GM18511 (cell line): ENCODE measurements around the gene THBS1.

ENCODE experiments used
- ATAC-seq: cut with Tn5 transposase; IDR thresholded peaks from one replicate; pipeline ENCODE4 v1.9.1; 2021; ENCODE audit warnings: mild to moderate bottlenecking, moderate library complexity; ENCODE audit not compliant: unreplicated experiment

THBS1 gene

GRCh38 chr15:39602143-39602542 lies 21.3 kb downstream of the THBS1 start:
- ATAC-seq: no peak

GRCh38 chr15:39605146-39605545 lies 24.3 kb downstream of the THBS1 start:
- ATAC-seq: no peak

GRCh38 chr15:39608185-39609139 lies 27.6 kb downstream of the THBS1 start:
- no peak for ATAC-seq

- no peak for ATAC-seq
Observed at GRCh38 chr15:39609166-39609916, 28.5 kb downstream of the THBS1 start.

- no peak for ATAC-seq
Observed at GRCh38 chr15:39610665-39611064, 29.8 kb downstream of the THBS1 start.

- no peak for ATAC-seq
Observed at GRCh38 chr15:39613271-39613670, 32.4 kb downstream of the THBS1 start.

- no peak for ATAC-seq
Observed at GRCh38 chr15:39613861-39614260, 33.0 kb downstream of the THBS1 start.

- no peak for ATAC-seq
Observed at GRCh38 chr15:39616731-39617455, 36.0 kb downstream of the THBS1 start.

- ATAC-seq: no peak
Observed at GRCh38 chr15:39618063-39618823, 37.4 kb downstream of the THBS1 start.

- no peak for ATAC-seq
Observed at GRCh38 chr15:39621210-39621609, 40.3 kb downstream of the THBS1 start.

GRCh38 chr15:39621976-39622375 lies 41.1 kb downstream of the THBS1 start:
- no peak for ATAC-seq

GRCh38 chr15:39622660-39623516 lies 42.0 kb downstream of the THBS1 start:
- peak; percentile 18 for ATAC-seq

- ATAC-seq: peak; percentile 94
Observed at GRCh38 chr15:39623529-39623931, 42.7 kb downstream of the THBS1 start.

GRCh38 chr15:39624806-39625205 lies 43.9 kb downstream of the THBS1 start:
- ATAC-seq: no peak

- no peak for ATAC-seq
Observed at GRCh38 chr15:39625451-39625850, 44.6 kb downstream of the THBS1 start.

- ATAC-seq: no peak
Observed at GRCh38 chr15:39625856-39626255, 45.0 kb downstream of the THBS1 start.

GRCh38 chr15:39627451-39628143 lies 46.7 kb downstream of the THBS1 start:
- no peak for ATAC-seq

GRCh38 chr15:39628144-39628508 lies 47.2 kb downstream of the THBS1 start:
- no peak for ATAC-seq
